Liver (tissue), 9 donors: ENCODE results near the gene EYA3. TPM values are rescaled to one million over a fixed set of nuclear protein-coding genes. Genes with fewer than 3 reads are reported as not detected.

Source experiments
- DNase-seq: peaks from one replicate; pipeline ENCODE4 v3.0.0-alpha.2; 2017; ENCODE audit warnings: low spot score
- H3K27ac ChIP-seq, 2 donors: one replicate each; pipeline ENCODE4 v1.7.0; 2013; ENCODE audit warnings: inconsistent platforms in 2 of 2, low read length in 2 of 2, control low read depth in 1 of 2, low read depth in 1 of 2, mild to moderate bottlenecking in 1 of 2
- H3K27me3 ChIP-seq, 4 donors: one replicate each; pipeline versions ENCODE4 v1.6.1 to v1.7.0; 2013; ENCODE audit warnings: low read length in 3 of 4, inconsistent platforms in 1 of 4, mild to moderate bottlenecking in 1 of 4, moderate library complexity in 1 of 4; ENCODE audit not compliant: control insufficient read depth in 4 of 4, insufficient read depth in 4 of 4
- H3K36me3 ChIP-seq, 4 donors: one replicate each; pipeline versions ENCODE4 v1.6.1 to v1.7.0; 2013; ENCODE audit warnings: low read length in 3 of 4, mild to moderate bottlenecking in 3 of 4, low read depth in 1 of 4, moderate library complexity in 1 of 4; ENCODE audit not compliant: control insufficient read depth in 4 of 4, insufficient read depth in 3 of 4
- H3K4me1 ChIP-seq, 4 donors: one replicate each; pipeline versions ENCODE4 v1.6.1 to v1.7.0; 2013; ENCODE audit warnings: low read length in 3 of 4, mild to moderate bottlenecking in 3 of 4, moderate library complexity in 1 of 4; ENCODE audit not compliant: control insufficient read depth in 4 of 4, insufficient read depth in 4 of 4
- H3K4me3 ChIP-seq, 3 donors: one replicate each; pipeline versions ENCODE4 v1.6.1 to v1.7.0; 2013; ENCODE audit warnings: low read length in 3 of 3, control low read depth in 1 of 3, low read depth in 1 of 3, mild to moderate bottlenecking in 1 of 3
- H3K9ac ChIP-seq, 2 donors: one replicate each; pipeline ENCODE4 v1.7.0; 2013; ENCODE audit warnings: low read length in 2 of 2, mild to moderate bottlenecking in 2 of 2, moderate library complexity in 2 of 2, control low read depth in 1 of 2, low read depth in 1 of 2
- H3K9me3 ChIP-seq, 4 donors: one replicate each; pipeline versions ENCODE4 v1.6.1 to v1.7.0; 2013; ENCODE audit warnings: low read length in 3 of 4; ENCODE audit not compliant: control insufficient read depth in 4 of 4
- ATF3 ChIP-seq: IDR thresholded peaks from 2 replicates; pipeline ENCODE4 v1.6.1; 2016; ENCODE audit warnings: antibody characterized with exemption
- CTCF ChIP-seq: fragments of 150-350 bp; IDR thresholded peaks from 2 replicates; pipeline ENCODE4 v1.5.1; 2017; ENCODE audit warnings: improper control_type of control experiment, low read depth, low read length; ENCODE audit not compliant: missing input control
- EGR1 ChIP-seq, 2 donors: IDR thresholded peaks; 2 replicates each; pipeline ENCODE4 v1.6.1; 2016 to 2018; ENCODE audit warnings: antibody characterized with exemption in 2 of 2, low read depth in 2 of 2
- FOXA1 ChIP-seq: IDR thresholded peaks from 2 replicates; pipeline ENCODE4 v1.6.1; 2016; ENCODE audit warnings: antibody characterized with exemption
- FOXA2 ChIP-seq: IDR thresholded peaks from 2 replicates; pipeline ENCODE4 v1.6.1; 2016; ENCODE audit warnings: antibody characterized with exemption
- GABPA ChIP-seq, 2 donors: IDR thresholded peaks in 1 of 2; conservative IDR thresholded peaks in 1 of 2; 2 replicates each; pipeline ENCODE4 v1.6.1; 2016; ENCODE audit warnings: antibody characterized with exemption in 2 of 2, mild to moderate bottlenecking in 1 of 2, moderate library complexity in 1 of 2
- HNF4A ChIP-seq, 2 donors: conservative IDR thresholded peaks; 2 replicates each; pipeline ENCODE4 v1.6.1; 2016; ENCODE audit warnings: antibody characterized with exemption in 2 of 2, mild to moderate bottlenecking in 2 of 2
- HNF4G ChIP-seq: IDR thresholded peaks from 2 replicates; pipeline ENCODE4 v1.6.1; 2016; ENCODE audit warnings: antibody characterized with exemption
- JUND ChIP-seq, 2 donors: IDR thresholded peaks; 2 replicates each; pipeline ENCODE4 v1.6.1; 2016; ENCODE audit warnings: antibody characterized with exemption in 2 of 2
- MAX ChIP-seq: IDR thresholded peaks from 2 replicates; pipeline ENCODE4 v1.6.1; 2016; ENCODE audit warnings: antibody characterized with exemption
- NR2F2 ChIP-seq: IDR thresholded peaks from 2 replicates; pipeline ENCODE4 v1.6.1; 2016; ENCODE audit warnings: antibody characterized with exemption
- RAD21 ChIP-seq, 2 donors: IDR thresholded peaks; 2 replicates each; pipeline ENCODE4 v1.6.1; 2016; ENCODE audit warnings: antibody characterized with exemption in 2 of 2, mild to moderate bottlenecking in 2 of 2
- REST ChIP-seq: IDR thresholded peaks from 2 replicates; pipeline ENCODE4 v1.6.1; 2016; ENCODE audit warnings: antibody characterized with exemption, mild to moderate bottlenecking
- RXRA ChIP-seq, 2 donors: IDR thresholded peaks; 2 replicates each; pipeline ENCODE4 v1.6.1; 2017 to 2018; ENCODE audit warnings: antibody characterized with exemption in 2 of 2, mild to moderate bottlenecking in 1 of 2
- SP1 ChIP-seq: IDR thresholded peaks from 2 replicates; pipeline ENCODE4 v1.6.1; 2018; ENCODE audit warnings: antibody characterized with exemption, mild to moderate bottlenecking
- TAF1 ChIP-seq: conservative IDR thresholded peaks from 2 replicates; pipeline ENCODE4 v1.6.1; 2016; ENCODE audit warnings: antibody characterized with exemption, mild to moderate bottlenecking
- YY1 ChIP-seq: IDR thresholded peaks from 2 replicates; pipeline ENCODE4 v1.6.1; 2016; ENCODE audit warnings: antibody characterized with exemption, mild to moderate bottlenecking
- ZBTB33 ChIP-seq: IDR thresholded peaks from 2 replicates; pipeline ENCODE4 v1.6.1; 2016; ENCODE audit warnings: antibody characterized with exemption
- WGBS: extraction: QIAGEN DNeasy Blood & Tissue Kit; methylation state at CpG from one replicate; pipeline ENCODE4 v1.1.7; 2013; 5-methylcytosine and 5-hydroxymethylcytosine counted together
- polyA plus RNA-seq, 2 donors: library from polyadenylated mRNA; stranded (reverse) in 1 of 2; unstranded in 1 of 2; fragments of 200-250 nt in 1 of 2; fragments of >200 nt in 1 of 2; fragmentation: Nextera tagmentation in 1 of 2; extraction: Ambion mirVana in 1 of 2; gene quantifications; one replicate each; pipeline versions ENCODE4 v1.2.1 to v1.2.3, GENCODE V29; 2013 to 2015
- total RNA-seq, 2 donors: library from RNA; depleted of rRNA; stranded (reverse); fragments of >200 nt; gene quantifications; one replicate each; pipeline ENCODE4 v1.2.3, GENCODE V29; 2014
- donor health status: healthy.
- donor health status: healthy.
- donor health status: healthy.
- donor health status: healthy.
- donor health status: healthy.

EYA3 gene
- total and polyA plus RNA-seq, 4 donors, result 3.6 to 12.6 (median 6.0) TPM

GRCh38 chr1:28112388-28113241 is 24.2 kb upstream of the EYA3 start:
- Histone ChIP-seq H3K36me3 (no peaks in the 10 kb centered on the region), H3K9ac (no peak overlapping the region), H3K9me3 (no peaks in the 10 kb centered on the region), H3K4me1 (no peaks in the 10 kb centered on the region), H3K27me3 (no peaks in the 10 kb centered on the region), H3K27ac (peak overlapping the region; percentile 28 to 31), H3K4me3 (no peak overlapping the region)
- 73% methylated on average over 5 of the region's 5 CpGs for WGBS
- no peak for TF ChIP-seq GABPA (IDR thresholded peaks at IDR 0.05 in 1 of 2, conservative IDR thresholded peaks at IDR 0.05 in 1 of 2)
- TF ChIP-seq RAD21 (IDR thresholded peaks at IDR 0.05), result peak in 1 of 2 donors; percentile 33
- no peak for DNase-seq

- Histone ChIP-seq H3K27me3 (no peaks in the 10 kb centered on the region), H3K27ac (no peak overlapping the region), H3K4me1 (no peaks in the 10 kb centered on the region), H3K9me3 (no peaks in the 10 kb centered on the region), H3K9ac (no peak overlapping the region), H3K36me3 (no peaks in the 10 kb centered on the region), H3K4me3 (no peak overlapping the region)
- DNase-seq, result no peak
- WGBS, result 89% methylated on average over 2 of the region's 2 CpGs
- TF ChIP-seq HNF4G, result no peak
- TF ChIP-seq RAD21 (IDR thresholded peaks at IDR 0.05), result no peak
These were observed 22.7 kb upstream of the EYA3 start for GRCh38 chr1:28111157-28111556.

GRCh38 chr1:28110555-28110954 is 22.1 kb upstream of the EYA3 start:
- Histone ChIP-seq H3K27me3 (no peaks in the 10 kb centered on the region), H3K9ac (no peak overlapping the region), H3K36me3 (no peaks in the 10 kb centered on the region), H3K9me3 (no peaks in the 10 kb centered on the region), H3K4me3 (no peak overlapping the region), H3K27ac (no peak overlapping the region), H3K4me1 (no peaks in the 10 kb centered on the region)
- TF ChIP-seq FOXA1 (no peak), ATF3 (no peak), SP1 (no peak), FOXA2 (no peak), CTCF (no peak), JUND (IDR thresholded peaks at IDR 0.05) (no peak), EGR1 (IDR thresholded peaks at IDR 0.05; ENCODE audit: low read depth in 2 of 2) (no peak), REST (no peak), ZBTB33 (no peak), RAD21 (IDR thresholded peaks at IDR 0.05) (no peak), HNF4A (conservative IDR thresholded peaks at IDR 0.05) (no peak), NR2F2 (no peak), TAF1 (no peak), RXRA (IDR thresholded peaks at IDR 0.05) (no peak), YY1 (no peak), MAX (no peak)
- WGBS, result 90% methylated on average over 1 of the region's 1 CpG
- no peak for DNase-seq
